DMS 273 treated with DMSO at 0.1 percent for 48 hours (cell line): ENCODE data around the gene PRSS50.
"Not testable (repeated sequence)": the region's sequence is repeated elsewhere in the genome, so short reads cannot be mapped to it uniquely, and the experiment has no call there.

ENCODE experiments used
- DNase-seq: peaks from one replicate; lab custom pipeline; 2025; lab: John Stamatoyannopoulos, UW

The PRSS50 gene, protein sequence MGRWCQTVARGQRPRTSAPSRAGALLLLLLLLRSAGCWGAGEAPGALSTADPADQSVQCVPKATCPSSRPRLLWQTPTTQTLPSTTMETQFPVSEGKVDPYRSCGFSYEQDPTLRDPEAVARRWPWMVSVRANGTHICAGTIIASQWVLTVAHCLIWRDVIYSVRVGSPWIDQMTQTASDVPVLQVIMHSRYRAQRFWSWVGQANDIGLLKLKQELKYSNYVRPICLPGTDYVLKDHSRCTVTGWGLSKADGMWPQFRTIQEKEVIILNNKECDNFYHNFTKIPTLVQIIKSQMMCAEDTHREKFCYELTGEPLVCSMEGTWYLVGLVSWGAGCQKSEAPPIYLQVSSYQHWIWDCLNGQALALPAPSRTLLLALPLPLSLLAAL

GRCh38 chr3:46717447-46718231, at the start of gene PRSS50:
Gene PRSS50, minus strand, starts transcription at chr3:46717869. Its CDS starts 45 bp downstream, at chr3:46717824.
- no peak for DNase-seq

GRCh38 chr3:46764206-46764605, 46.5 kb upstream of the PRSS50 start:
- no peak for DNase-seq

- no peak for DNase-seq
These were observed 45.5 kb upstream of the PRSS50 start for GRCh38 chr3:46763178-46763577.

DNA sequence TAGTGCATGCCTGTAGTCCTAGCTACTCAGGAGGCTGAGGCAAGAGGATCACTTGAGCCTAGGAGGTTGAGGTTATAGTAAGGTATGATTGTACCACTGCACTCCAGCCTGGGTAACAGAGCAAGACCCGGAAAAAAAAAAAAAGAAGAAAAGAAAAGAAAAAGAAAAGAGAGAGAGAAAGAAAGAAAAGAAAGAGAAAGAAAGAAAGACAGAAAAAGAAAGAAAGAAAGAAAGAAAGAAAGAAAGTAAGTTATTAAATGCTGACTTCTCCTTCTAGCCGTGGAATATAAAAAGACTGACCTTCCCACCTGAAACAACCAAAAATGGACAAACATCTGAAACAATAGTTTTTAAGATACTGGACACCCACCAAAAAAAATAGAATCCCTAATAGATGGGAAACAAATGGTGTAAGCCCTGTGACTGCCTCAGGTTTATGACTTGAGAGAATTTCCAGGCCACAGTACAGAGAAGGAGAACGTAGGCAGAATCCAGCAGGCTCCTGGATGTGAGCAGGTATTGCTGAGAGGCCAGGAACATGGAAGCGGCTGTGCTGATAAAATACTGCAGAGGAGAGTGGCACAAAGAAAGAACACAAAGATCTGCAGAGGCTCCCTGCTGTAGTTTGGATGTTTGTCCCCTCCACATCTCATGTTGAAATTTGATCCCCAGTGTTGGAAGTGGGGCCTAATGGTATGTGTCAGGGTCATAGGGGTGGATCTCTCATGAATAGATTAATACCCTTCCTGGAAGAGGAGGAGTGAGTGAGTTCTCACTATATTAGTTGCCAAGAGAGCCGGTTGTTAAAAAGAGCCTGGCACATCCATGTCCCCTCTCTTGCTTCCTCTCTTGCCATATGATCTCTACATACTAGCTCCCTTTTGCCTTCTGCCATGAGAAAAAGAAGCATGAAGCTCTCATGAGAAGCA, 41.8 kb upstream of the PRSS50 start:
- DNase-seq, result no peak

- DNase-seq, result no peak
These were observed 39.0 kb upstream of the PRSS50 start for GRCh38 chr3:46756642-46757041.

- DNase-seq, result no peak
These were observed 38.0 kb upstream of the PRSS50 start for GRCh38 chr3:46755646-46756045.

GRCh38 chr3:46753127-46753526, 35.5 kb upstream of the PRSS50 start:
- not testable (repeated sequence) for DNase-seq

- no peak for DNase-seq
These were observed 32.9 kb upstream of the PRSS50 start for GRCh38 chr3:46750555-46751038.

GRCh38 chr3:46749129-46749528, 31.5 kb upstream of the PRSS50 start:
- DNase-seq, result no peak

- no peak for DNase-seq
These were observed 30.5 kb upstream of the PRSS50 start for GRCh38 chr3:46748170-46748569.

DNA sequence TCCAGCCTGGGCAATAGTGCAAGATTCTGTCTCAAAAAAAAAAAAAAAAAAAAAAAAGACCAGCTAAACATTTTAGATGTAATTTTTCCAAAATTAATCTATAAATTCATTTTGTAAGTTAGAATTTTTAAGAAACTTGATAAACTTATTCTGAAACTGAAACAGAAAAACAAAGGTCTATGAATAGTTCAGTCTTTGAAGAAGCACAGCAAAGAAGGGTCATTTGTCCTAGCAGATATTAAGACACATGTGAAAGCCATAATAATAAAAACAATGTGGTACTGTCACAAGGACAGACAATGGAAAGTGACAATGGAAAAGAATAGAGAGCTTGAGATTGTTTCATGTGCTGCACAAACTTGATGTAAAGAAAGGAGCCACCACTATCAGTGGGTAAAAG, 29.0 kb upstream of the PRSS50 start:
- no peak for DNase-seq

GRCh38 chr3:46742992-46743585, 25.4 kb upstream of the PRSS50 start:
- no peak for DNase-seq

GRCh38 chr3:46739565-46739964, 21.9 kb upstream of the PRSS50 start:
- not testable (repeated sequence) for DNase-seq

- DNase-seq, result no peak
These were observed 19.7 kb upstream of the PRSS50 start for GRCh38 chr3:46737329-46737731.

DNA sequence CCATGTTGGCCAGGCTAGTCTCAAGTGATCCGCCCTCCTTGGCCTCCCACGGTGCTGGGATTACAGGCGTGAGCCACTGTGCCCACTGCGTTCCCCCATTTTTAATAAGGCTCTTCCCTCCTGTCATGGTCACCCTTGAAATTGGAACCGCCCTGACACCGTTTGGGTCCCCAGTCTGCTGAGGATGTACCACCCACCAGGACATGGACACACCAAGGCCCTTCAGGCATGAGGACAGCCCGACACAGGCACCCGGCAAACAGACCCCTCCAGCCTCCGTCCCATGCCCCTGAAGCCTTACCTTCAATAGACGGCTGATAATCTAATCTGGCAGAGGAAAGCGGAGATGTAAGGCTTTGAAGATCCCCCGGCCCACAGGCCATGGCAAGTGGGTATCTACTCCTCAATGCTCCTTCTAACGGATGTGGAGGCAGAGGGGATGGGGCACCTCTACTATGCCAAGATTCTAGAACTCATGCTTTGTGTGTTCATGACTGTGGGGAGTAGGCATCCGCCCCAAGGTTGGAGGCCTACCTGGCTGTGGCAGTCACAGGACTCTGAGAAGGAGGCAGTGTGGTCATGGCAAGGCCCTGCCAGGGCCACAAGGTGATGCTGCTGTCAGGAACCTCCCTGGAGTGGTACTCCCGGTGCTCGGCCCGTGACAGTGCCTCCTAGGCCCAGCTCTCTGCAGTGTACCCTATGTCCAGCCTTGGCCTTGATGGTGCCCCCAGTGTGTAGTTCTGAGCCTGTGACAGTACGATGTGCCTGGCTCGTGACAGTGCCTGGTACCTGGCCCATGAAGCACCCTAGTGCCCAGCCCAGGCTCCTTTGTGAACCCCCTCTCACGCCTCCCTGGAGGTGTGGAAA, 18.6 kb upstream of the PRSS50 start:
- DNase-seq, result no peak

DNA sequence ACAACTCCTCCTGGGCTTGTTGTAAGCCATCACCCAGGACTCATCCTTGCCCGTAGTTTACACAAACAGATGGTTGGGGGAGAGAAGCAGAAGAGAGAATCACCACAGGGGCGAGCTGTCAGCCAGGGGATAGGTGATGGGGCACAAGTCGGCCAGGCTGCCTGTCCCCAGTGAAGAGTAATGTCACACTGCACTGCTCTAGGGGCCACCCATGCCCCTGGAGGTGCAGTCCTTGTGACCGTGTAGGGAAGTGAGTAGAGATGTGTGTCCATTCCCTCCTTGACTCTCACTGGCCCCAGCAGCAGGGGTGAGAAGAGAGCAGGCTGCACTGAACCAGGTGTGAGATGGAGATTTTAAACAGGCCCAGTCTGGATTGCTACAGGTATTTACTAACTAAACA, 17.1 kb upstream of the PRSS50 start:
- no peak for DNase-seq

- DNase-seq, result no peak
These were observed 15.5 kb upstream of the PRSS50 start for GRCh38 chr3:46733026-46733800.

DNA sequence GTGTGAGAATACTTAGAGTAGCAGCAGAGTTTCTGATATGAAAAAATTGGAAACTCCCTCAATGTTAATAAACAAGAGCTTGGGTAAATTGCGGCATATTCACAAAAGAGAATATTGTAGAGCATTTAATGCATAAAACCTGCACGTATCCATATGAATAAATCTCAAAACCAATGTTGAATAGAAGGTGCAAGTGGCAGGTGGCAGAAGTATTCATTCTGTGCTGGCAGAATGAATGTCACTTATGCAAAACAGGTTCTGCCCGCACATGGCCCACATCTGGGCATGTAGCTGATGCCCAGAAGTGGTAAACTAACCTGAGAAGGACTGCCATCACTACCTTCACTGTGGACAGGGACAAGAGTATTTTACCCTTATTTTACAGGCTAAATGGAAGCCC, 14.1 kb upstream of the PRSS50 start:
- DNase-seq, result no peak

- DNase-seq, result no peak
These were observed 13.2 kb upstream of the PRSS50 start for GRCh38 chr3:46730819-46731218.

- no peak for DNase-seq
These were observed 11.4 kb upstream of the PRSS50 start for GRCh38 chr3:46729038-46729437.
